ENCODE measurements around the gene HAUS8. TPM values are rescaled to one million over a fixed set of nuclear protein-coding genes. Genes with fewer than 3 reads are reported as not detected.

Gene HAUS8
- 9.4 TPM for polyA plus RNA-seq
- long read RNA-seq, donor 1, partial matches to known transcripts: 0 of 4 reads
- long read RNA-seq, donor 1, other reads (novel, unspliced or antisense): 0 of 4 reads
- long read RNA-seq, donor 2, partial matches to known transcripts: 0 of 3 reads
- long read RNA-seq, donor 2, other reads (novel, unspliced or antisense): 0 of 3 reads
- long read RNA-seq, donor 3: 0 reads
- long read RNA-seq, donor 4, partial matches to known transcripts: 0 of 1 reads
- long read RNA-seq, donor 4, other reads (novel, unspliced or antisense): 0 of 1 reads
- long read RNA-seq, donor 5, partial matches to known transcripts: 0 of 2 reads
- long read RNA-seq, donor 5, other reads (novel, unspliced or antisense): 0 of 2 reads
- long read RNA-seq, donor 6, transcript HAUS8-201 (11 exons, 1,568 nt): major isoform, 5 of 8 reads
- long read RNA-seq, donor 6, partial matches to known transcripts: 0 of 8 reads
- long read RNA-seq, donor 6, other reads (novel, unspliced or antisense): 0 of 8 reads
- long read RNA-seq, donor 7, partial matches to known transcripts: 0 of 3 reads
- long read RNA-seq, donor 7, other reads (novel, unspliced or antisense): 0 of 3 reads
- long read RNA-seq, donor 8, partial matches to known transcripts: 0 of 4 reads
- long read RNA-seq, donor 8, other reads (novel, unspliced or antisense): 0 of 4 reads
- long read RNA-seq, donor 9, partial matches to known transcripts: 0 of 4 reads
- long read RNA-seq, donor 9, other reads (novel, unspliced or antisense): 0 of 4 reads
- long read RNA-seq, donor 10, partial matches to known transcripts: 0 of 5 reads
- long read RNA-seq, donor 10, other reads (novel, unspliced or antisense): 0 of 5 reads
- long read RNA-seq, donor 11, partial matches to known transcripts: 0 of 6 reads
- long read RNA-seq, donor 11, other reads (novel, unspliced or antisense): 0 of 6 reads

GRCh38 chr19:17075035-17075863 lies at the start of gene HAUS8, which contains the start of gene MYO9B:
HAUS8 (minus strand) TSS chr19:17075452; CDS start chr19:17075422, 30 bp downstream.
MYO9B (plus strand) TSS chr19:17075777; CDS start chr19:17101718, 25,941 bp downstream.
- WGBS (ENCODE audit: insufficient coverage, low lambda C conversion rate): no CpG with 5 or more reads among the region's 103 CpGs
- Histone ChIP-seq H3K36me3 (ENCODE audit: control insufficient read depth, insufficient read depth, low read length) (peaks cover 8% of the 10 kb centered on the region), H3K9me3 (ENCODE audit: control insufficient read depth, low read depth, low read length) (no peaks in the 10 kb centered on the region), H3K27me3 (ENCODE audit: control insufficient read depth, insufficient read depth, low read length) (no peaks in the 10 kb centered on the region), H3K27ac (ENCODE audit: low read length) (peak within 1 kb of the TSS; percentile 60), H3K4me3 (ENCODE audit: low read length) (peak within 1 kb of the TSS; percentile 77), H3K4me1 (ENCODE audit: control insufficient read depth, insufficient read depth, low read length) (peaks cover 11% of the 10 kb centered on the region)
- peak; percentile 100 for DNase-seq

- Histone ChIP-seq H3K36me3 (ENCODE audit: control insufficient read depth, insufficient read depth, low read length) (peaks cover 2% of the 10 kb centered on the region), H3K27me3 (ENCODE audit: control insufficient read depth, insufficient read depth, low read length) (no peaks in the 10 kb centered on the region), H3K9me3 (ENCODE audit: control insufficient read depth, low read depth, low read length) (no peaks in the 10 kb centered on the region), H3K4me3 (ENCODE audit: low read length) (no peak overlapping the region), H3K27ac (ENCODE audit: low read length) (no peak overlapping the region), H3K4me1 (ENCODE audit: control insufficient read depth, insufficient read depth, low read length) (peaks cover 3% of the 10 kb centered on the region)
- DNase-seq: no peak
- no CpG with 5 or more reads among the region's 1 CpG for WGBS (ENCODE audit: insufficient coverage, low lambda C conversion rate)
Observed at GRCh38 chr19:17124025-17124424, 48.8 kb upstream of the HAUS8 start.

GRCh38 chr19:17123041-17123440 lies 47.8 kb upstream of the HAUS8 start:
- Histone ChIP-seq H3K27me3 (ENCODE audit: control insufficient read depth, insufficient read depth, low read length) (no peaks in the 10 kb centered on the region), H3K27ac (ENCODE audit: low read length) (no peak overlapping the region), H3K4me3 (ENCODE audit: low read length) (no peak overlapping the region), H3K4me1 (ENCODE audit: control insufficient read depth, insufficient read depth, low read length) (peaks cover 3% of the 10 kb centered on the region), H3K9me3 (ENCODE audit: control insufficient read depth, low read depth, low read length) (no peaks in the 10 kb centered on the region), H3K36me3 (ENCODE audit: control insufficient read depth, insufficient read depth, low read length) (peaks cover 2% of the 10 kb centered on the region)
- no CpG with 5 or more reads among the region's 2 CpGs for WGBS (ENCODE audit: insufficient coverage, low lambda C conversion rate)
- DNase-seq: no peak

- H3K9me3 ChIP-seq (ENCODE audit: control insufficient read depth, low read depth, low read length): no peaks in the 10 kb centered on the region
- no peaks in the 10 kb centered on the region for H3K36me3 ChIP-seq (ENCODE audit: control insufficient read depth, insufficient read depth, low read length)
- H3K27ac ChIP-seq (ENCODE audit: low read length): no peak overlapping the region
- peaks cover 3% of the 10 kb centered on the region for H3K4me1 ChIP-seq (ENCODE audit: control insufficient read depth, insufficient read depth, low read length)
- WGBS (ENCODE audit: insufficient coverage, low lambda C conversion rate): no CpG with 5 or more reads among the region's 9 CpGs
- H3K27me3 ChIP-seq (ENCODE audit: control insufficient read depth, insufficient read depth, low read length): no peaks in the 10 kb centered on the region
- no peak overlapping the region for H3K4me3 ChIP-seq (ENCODE audit: low read length)
- no peak for DNase-seq
Observed at GRCh38 chr19:17121736-17122293, 46.6 kb upstream of the HAUS8 start.

GRCh38 chr19:17118957-17119356 lies 43.7 kb upstream of the HAUS8 start:
- Histone ChIP-seq H3K4me1 (ENCODE audit: control insufficient read depth, insufficient read depth, low read length) (no peaks in the 10 kb centered on the region), H3K4me3 (ENCODE audit: low read length) (no peak overlapping the region), H3K9me3 (ENCODE audit: control insufficient read depth, low read depth, low read length) (peaks cover 5% of the 10 kb centered on the region), H3K27me3 (ENCODE audit: control insufficient read depth, insufficient read depth, low read length) (no peaks in the 10 kb centered on the region), H3K27ac (ENCODE audit: low read length) (no peak overlapping the region), H3K36me3 (ENCODE audit: control insufficient read depth, insufficient read depth, low read length) (peaks cover 4% of the 10 kb centered on the region)
- DNase-seq: no peak
- WGBS (ENCODE audit: insufficient coverage, low lambda C conversion rate): no CpG with 5 or more reads among the region's 5 CpGs

- Histone ChIP-seq H3K9me3 (ENCODE audit: control insufficient read depth, low read depth, low read length) (peaks cover 5% of the 10 kb centered on the region), H3K36me3 (ENCODE audit: control insufficient read depth, insufficient read depth, low read length) (peaks cover 7% of the 10 kb centered on the region), H3K27me3 (ENCODE audit: control insufficient read depth, insufficient read depth, low read length) (no peaks in the 10 kb centered on the region), H3K27ac (ENCODE audit: low read length) (no peak overlapping the region), H3K4me1 (ENCODE audit: control insufficient read depth, insufficient read depth, low read length) (no peaks in the 10 kb centered on the region), H3K4me3 (ENCODE audit: low read length) (no peak overlapping the region)
- DNase-seq: no peak
- WGBS (ENCODE audit: insufficient coverage, low lambda C conversion rate): no CpG with 5 or more reads among the region's 14 CpGs
Observed at GRCh38 chr19:17116996-17117702, 41.9 kb upstream of the HAUS8 start.

- Histone ChIP-seq H3K4me3 (ENCODE audit: low read length) (no peak overlapping the region), H3K36me3 (ENCODE audit: control insufficient read depth, insufficient read depth, low read length) (peaks cover 19% of the 10 kb centered on the region), H3K27ac (ENCODE audit: low read length) (peak overlapping the region; percentile 28), H3K4me1 (ENCODE audit: control insufficient read depth, insufficient read depth, low read length) (no peaks in the 10 kb centered on the region), H3K9me3 (ENCODE audit: control insufficient read depth, low read depth, low read length) (peaks cover 5% of the 10 kb centered on the region), H3K27me3 (ENCODE audit: control insufficient read depth, insufficient read depth, low read length) (no peaks in the 10 kb centered on the region)
- no peak for DNase-seq
- no CpG with 5 or more reads among the region's 12 CpGs for WGBS (ENCODE audit: insufficient coverage, low lambda C conversion rate)
Observed at GRCh38 chr19:17114414-17114831, 39.2 kb upstream of the HAUS8 start.

- Histone ChIP-seq H3K4me3 (ENCODE audit: low read length) (no peak overlapping the region), H3K27me3 (ENCODE audit: control insufficient read depth, insufficient read depth, low read length) (no peaks in the 10 kb centered on the region), H3K9me3 (ENCODE audit: control insufficient read depth, low read depth, low read length) (peaks cover 5% of the 10 kb centered on the region), H3K4me1 (ENCODE audit: control insufficient read depth, insufficient read depth, low read length) (no peaks in the 10 kb centered on the region), H3K36me3 (ENCODE audit: control insufficient read depth, insufficient read depth, low read length) (peaks cover 21% of the 10 kb centered on the region), H3K27ac (ENCODE audit: low read length) (peak overlapping the region; percentile 28)
- no peak for DNase-seq
- WGBS (ENCODE audit: insufficient coverage, low lambda C conversion rate): 85% methylated on average over 2 of the region's 17 CpGs
Observed at GRCh38 chr19:17113127-17113785, 38.0 kb upstream of the HAUS8 start.

- Histone ChIP-seq H3K4me3 (ENCODE audit: low read length) (no peak overlapping the region), H3K9me3 (ENCODE audit: control insufficient read depth, low read depth, low read length) (peaks cover 5% of the 10 kb centered on the region), H3K36me3 (ENCODE audit: control insufficient read depth, insufficient read depth, low read length) (peaks cover 21% of the 10 kb centered on the region), H3K27me3 (ENCODE audit: control insufficient read depth, insufficient read depth, low read length) (no peaks in the 10 kb centered on the region), H3K4me1 (ENCODE audit: control insufficient read depth, insufficient read depth, low read length) (peaks cover 3% of the 10 kb centered on the region), H3K27ac (ENCODE audit: low read length) (no peak overlapping the region)
- no peak for DNase-seq
- WGBS (ENCODE audit: insufficient coverage, low lambda C conversion rate): no CpG with 5 or more reads among the region's 7 CpGs
Observed at GRCh38 chr19:17112700-17113099, 37.4 kb upstream of the HAUS8 start.
